SK-N-SH (cell line): Measurements from ENCODE around the gene ST6GALNAC3. TPM values are rescaled to one million over a fixed set of nuclear protein-coding genes. Genes with fewer than 3 reads are reported as not detected.

ENCODE experiments used
- CTCF ChIA-PET: fragments of 300-600, 350-600 bp; formaldehyde crosslinking; extraction: SDS; loops from one replicate; lab custom pipeline; 2021; lab: Yijun Ruan, JAX
- POLR2A ChIA-PET: fragments of 350-600 bp; sonication (Branson Sonifier 250); formaldehyde crosslinking; extraction: SDS; loops from one replicate; lab custom pipeline; 2020; ENCODE audit warnings: antibody characterized with exemption, inconsistent platforms; lab: Yijun Ruan, JAX
- DNase-seq: peaks from one replicate; pipeline ENCODE4 v3.0.0; 2012
- H2AFZ ChIP-seq: fragments of 200-600 bp; sonication (generic); 2 replicates; pipeline ENCODE4 v1.8.1; 2016; ENCODE audit warnings: antibody characterized with exemption, mild to moderate bottlenecking, low read depth
- H3F3A ChIP-seq: fragments of 200-600 bp; sonication (generic); replicated peaks from 2 replicates; pipeline ENCODE3; 2016; ENCODE audit warnings: antibody characterized with exemption, mild to moderate bottlenecking; ENCODE audit not compliant: insufficient read depth
- H3K27ac ChIP-seq, 2 experiments: fragments of 200-500 bp in 1 of 2; fragments of 200-600 bp in 1 of 2; sonication (Bioruptor generic) in 1 of 2; sonication (generic), shearing (Covaris generic) in 1 of 2; 2 replicates each; pipeline versions ENCODE4 v1.5.1 to v1.6.1; 2014 to 2016; ENCODE audit warnings: low read depth in 2 of 2, inconsistent platforms in 1 of 2, low read length in 1 of 2, mild to moderate bottlenecking in 1 of 2, mixed read lengths in 1 of 2
- H3K27me3 ChIP-seq: fragments of 200-600 bp; sonication (generic), shearing (Covaris generic); 2 replicates; pipeline ENCODE4 v1.6.1; 2016; ENCODE audit warnings: mixed run types; ENCODE audit not compliant: insufficient read depth
- H3K36me3 ChIP-seq, 2 experiments: fragments of 200-500 bp in 1 of 2; fragments of 200-600 bp in 1 of 2; sonication (Bioruptor generic) in 1 of 2; sonication (generic) in 1 of 2; replicated peaks in 1 of 2; 2 replicates each; pipeline versions ENCODE3 to v1.5.1; 2014 to 2016; ENCODE audit warnings: low read length in 1 of 2, mild to moderate bottlenecking in 1 of 2; ENCODE audit not compliant: insufficient read depth in 2 of 2, control insufficient read depth in 1 of 2
- H3K4me1 ChIP-seq, 2 experiments: fragments of 200-500 bp in 1 of 2; fragments of 200-600 bp in 1 of 2; sonication (Bioruptor generic) in 1 of 2; sonication (generic), shearing (Covaris generic) in 1 of 2; 2 replicates each; pipeline versions ENCODE4 v1.5.1 to v1.6.1; 2014 to 2016; ENCODE audit warnings: low read depth in 1 of 2, low read length in 1 of 2, mixed run types in 1 of 2; ENCODE audit not compliant: insufficient read depth in 2 of 2, control insufficient read depth in 1 of 2
- H3K4me2 ChIP-seq: fragments of 200-600 bp; sonication (generic), shearing (Covaris generic); 2 replicates; pipeline ENCODE4 v1.6.1; 2017; ENCODE audit warnings: mixed run types
- H3K4me3 ChIP-seq, 2 experiments: fragments of 200-500 bp in 1 of 2; fragments of 200-600 bp in 1 of 2; sonication (Bioruptor generic) in 1 of 2; sonication (generic), shearing (Covaris generic) in 1 of 2; 2 replicates each; pipeline versions ENCODE4 v1.5.1 to v1.8.1; 2014 to 2016; ENCODE audit warnings: low read depth in 2 of 2, inconsistent platforms in 1 of 2, low read length in 1 of 2, mild to moderate bottlenecking in 1 of 2, mixed read lengths in 1 of 2, moderate library complexity in 1 of 2
- H3K79me2 ChIP-seq: fragments of 200-600 bp; sonication (generic); 2 replicates; pipeline ENCODE4 v1.8.1; 2017; ENCODE audit warnings: mild to moderate bottlenecking; ENCODE audit not compliant: insufficient read depth
- H3K9ac ChIP-seq: fragments of 200-600 bp; sonication (generic); 2 replicates; pipeline ENCODE4 v1.6.1; 2017; ENCODE audit warnings: mixed run types
- H3K9me2 ChIP-seq: fragments of 200-600 bp; sonication (generic); 2 replicates; pipeline ENCODE4 v1.6.1; 2017; ENCODE audit warnings: mixed run types
- H3K9me3 ChIP-seq: fragments of 200-600 bp; sonication (generic); 2 replicates; pipeline ENCODE4 v1.6.1; 2017; ENCODE audit warnings: mixed run types, mild to moderate bottlenecking, moderate library complexity
- H4K20me1 ChIP-seq: fragments of 200-600 bp; sonication (generic); 2 replicates; pipeline ENCODE4 v1.6.1; 2017; ENCODE audit warnings: mild to moderate bottlenecking, mixed run types; ENCODE audit not compliant: insufficient read depth
- FOXM1 ChIP-seq: IDR thresholded peaks from 2 replicates; pipeline ENCODE4 v1.4.0; 2012; ENCODE audit warnings: low read depth, mild to moderate bottlenecking
- GABPA ChIP-seq: IDR thresholded peaks from 2 replicates; pipeline ENCODE4 v1.4.0; 2012; ENCODE audit warnings: low read depth, mild to moderate bottlenecking
- MAX ChIP-seq: IDR thresholded peaks from 2 replicates; pipeline ENCODE4 v1.4.0; 2012; ENCODE audit warnings: low read depth
- MXI1 ChIP-seq: IDR thresholded peaks from 2 replicates; pipeline ENCODE4 v1.6.1; 2012; ENCODE audit warnings: mild to moderate bottlenecking, low read depth, low read length, improper control_type of control experiment
- NRF1 ChIP-seq: IDR thresholded peaks from 2 replicates; pipeline ENCODE4 v1.6.1; 2012; ENCODE audit warnings: low read depth, mild to moderate bottlenecking, low read length
- RAD21 ChIP-seq: IDR thresholded peaks from 2 replicates; pipeline ENCODE4 v1.6.1; 2012; ENCODE audit warnings: mild to moderate bottlenecking, low read length
- RXRA ChIP-seq: IDR thresholded peaks from 2 replicates; pipeline ENCODE4 v1.4.0; 2012; ENCODE audit warnings: low read depth, mild to moderate bottlenecking, borderline replicate concordance
- SMC3 ChIP-seq: IDR thresholded peaks from 2 replicates; pipeline ENCODE4 v1.6.1; 2012; ENCODE audit warnings: low read depth, low read length, improper control_type of control experiment
- TAF1 ChIP-seq: IDR thresholded peaks from 2 replicates; pipeline ENCODE4 v1.6.1; 2012; ENCODE audit warnings: low read depth, mild to moderate bottlenecking, low read length, moderate library complexity, borderline replicate concordance
- YY1 ChIP-seq: IDR thresholded peaks from 2 replicates; pipeline ENCODE4 v1.4.0; 2012; ENCODE audit warnings: low read depth, mild to moderate bottlenecking
- WGBS: methylation state at CpG from one replicate; pipeline ENCODE4 v1.1.6; 2017; ENCODE audit warnings: low lambda C conversion rate; 5-methylcytosine and 5-hydroxymethylcytosine counted together
- polyA plus RNA-seq, 3 experiments: library from polyadenylated mRNA; depleted of rRNA; stranded (reverse); fragments of >200 nt; gene quantifications; 2 replicates each; pipeline ENCODE4 v1.2.3, GENCODE V29; 2012
- TF ChIP-seq, protein P1 (sequence below): IDR thresholded peaks from 2 replicates; pipeline ENCODE4 v1.4.0; 2012; ENCODE audit warnings: low read depth, borderline replicate concordance
- TF ChIP-seq, protein P2 (sequence below): IDR thresholded peaks from 2 replicates; pipeline ENCODE4; 2012
- TF ChIP-seq, protein P3 (sequence below): IDR thresholded peaks from 2 replicates; pipeline ENCODE4 v1.6.1; 2012; ENCODE audit warnings: mild to moderate bottlenecking, low read depth, low read length, moderate library complexity

The ST6GALNAC3 gene
- polyA plus RNA-seq, 1 of the 3 experiments (the other 2 are of a cell fraction): 8.1 TPM

GRCh38 chr1:76239470-76239918 lies 164.9 kb downstream of the ST6GALNAC3 start:
- H3K4me1 ChIP-seq: peaks cover 15 to 24% of the 10 kb centered on the region in 2 experiments; a peak in 3 of 4 replicates
- H2AFZ ChIP-seq: no peak overlapping the region
- H3K36me3 ChIP-seq: peaks cover 0 to 7% of the 10 kb centered on the region in 2 experiments
- no peaks in the 10 kb centered on the region for H3K9me2 ChIP-seq
- DNase-seq: no peak
- TF ChIP-seq MXI1: no peak
- TF ChIP-seq GABPA: no peak
- no peak for TF ChIP-seq MAX
- TF ChIP-seq NRF1: no peak
- TF ChIP-seq SMC3: no peak
- TF ChIP-seq, protein P1, sequence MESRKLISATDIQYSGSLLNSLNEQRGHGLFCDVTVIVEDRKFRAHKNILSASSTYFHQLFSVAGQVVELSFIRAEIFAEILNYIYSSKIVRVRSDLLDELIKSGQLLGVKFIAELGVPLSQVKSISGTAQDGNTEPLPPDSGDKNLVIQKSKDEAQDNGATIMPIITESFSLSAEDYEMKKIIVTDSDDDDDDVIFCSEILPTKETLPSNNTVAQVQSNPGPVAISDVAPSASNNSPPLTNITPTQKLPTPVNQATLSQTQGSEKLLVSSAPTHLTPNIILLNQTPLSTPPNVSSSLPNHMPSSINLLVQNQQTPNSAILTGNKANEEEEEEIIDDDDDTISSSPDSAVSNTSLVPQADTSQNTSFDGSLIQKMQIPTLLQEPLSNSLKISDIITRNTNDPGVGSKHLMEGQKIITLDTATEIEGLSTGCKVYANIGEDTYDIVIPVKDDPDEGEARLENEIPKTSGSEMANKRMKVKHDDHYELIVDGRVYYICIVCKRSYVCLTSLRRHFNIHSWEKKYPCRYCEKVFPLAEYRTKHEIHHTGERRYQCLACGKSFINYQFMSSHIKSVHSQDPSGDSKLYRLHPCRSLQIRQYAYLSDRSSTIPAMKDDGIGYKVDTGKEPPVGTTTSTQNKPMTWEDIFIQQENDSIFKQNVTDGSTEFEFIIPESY: no peak
- TF ChIP-seq YY1: no peak
- TF ChIP-seq RAD21: no peak
- no peak for TF ChIP-seq RXRA
- TF ChIP-seq, protein P2, sequence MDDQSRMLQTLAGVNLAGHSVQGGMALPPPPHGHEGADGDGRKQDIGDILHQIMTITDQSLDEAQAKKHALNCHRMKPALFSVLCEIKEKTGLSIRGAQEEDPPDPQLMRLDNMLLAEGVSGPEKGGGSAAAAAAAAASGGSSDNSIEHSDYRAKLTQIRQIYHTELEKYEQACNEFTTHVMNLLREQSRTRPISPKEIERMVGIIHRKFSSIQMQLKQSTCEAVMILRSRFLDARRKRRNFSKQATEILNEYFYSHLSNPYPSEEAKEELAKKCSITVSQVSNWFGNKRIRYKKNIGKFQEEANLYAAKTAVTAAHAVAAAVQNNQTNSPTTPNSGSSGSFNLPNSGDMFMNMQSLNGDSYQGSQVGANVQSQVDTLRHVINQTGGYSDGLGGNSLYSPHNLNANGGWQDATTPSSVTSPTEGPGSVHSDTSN: no peak
- no peak for TF ChIP-seq TAF1
- TF ChIP-seq, protein P3, sequence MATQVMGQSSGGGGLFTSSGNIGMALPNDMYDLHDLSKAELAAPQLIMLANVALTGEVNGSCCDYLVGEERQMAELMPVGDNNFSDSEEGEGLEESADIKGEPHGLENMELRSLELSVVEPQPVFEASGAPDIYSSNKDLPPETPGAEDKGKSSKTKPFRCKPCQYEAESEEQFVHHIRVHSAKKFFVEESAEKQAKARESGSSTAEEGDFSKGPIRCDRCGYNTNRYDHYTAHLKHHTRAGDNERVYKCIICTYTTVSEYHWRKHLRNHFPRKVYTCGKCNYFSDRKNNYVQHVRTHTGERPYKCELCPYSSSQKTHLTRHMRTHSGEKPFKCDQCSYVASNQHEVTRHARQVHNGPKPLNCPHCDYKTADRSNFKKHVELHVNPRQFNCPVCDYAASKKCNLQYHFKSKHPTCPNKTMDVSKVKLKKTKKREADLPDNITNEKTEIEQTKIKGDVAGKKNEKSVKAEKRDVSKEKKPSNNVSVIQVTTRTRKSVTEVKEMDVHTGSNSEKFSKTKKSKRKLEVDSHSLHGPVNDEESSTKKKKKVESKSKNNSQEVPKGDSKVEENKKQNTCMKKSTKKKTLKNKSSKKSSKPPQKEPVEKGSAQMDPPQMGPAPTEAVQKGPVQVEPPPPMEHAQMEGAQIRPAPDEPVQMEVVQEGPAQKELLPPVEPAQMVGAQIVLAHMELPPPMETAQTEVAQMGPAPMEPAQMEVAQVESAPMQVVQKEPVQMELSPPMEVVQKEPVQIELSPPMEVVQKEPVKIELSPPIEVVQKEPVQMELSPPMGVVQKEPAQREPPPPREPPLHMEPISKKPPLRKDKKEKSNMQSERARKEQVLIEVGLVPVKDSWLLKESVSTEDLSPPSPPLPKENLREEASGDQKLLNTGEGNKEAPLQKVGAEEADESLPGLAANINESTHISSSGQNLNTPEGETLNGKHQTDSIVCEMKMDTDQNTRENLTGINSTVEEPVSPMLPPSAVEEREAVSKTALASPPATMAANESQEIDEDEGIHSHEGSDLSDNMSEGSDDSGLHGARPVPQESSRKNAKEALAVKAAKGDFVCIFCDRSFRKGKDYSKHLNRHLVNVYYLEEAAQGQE: no peak
- TF ChIP-seq FOXM1: no peak
- CTCF ChIA-PET: no interaction called here
- 89% methylated on average over 3 of the region's 3 CpGs for WGBS
- no peak overlapping the region for H3K4me3 ChIP-seq
- no peak overlapping the region for H3K4me2 ChIP-seq
- H3K79me2 ChIP-seq: no peaks in the 10 kb centered on the region
- H3K9ac ChIP-seq: no peak overlapping the region
- H4K20me1 ChIP-seq: no peaks in the 10 kb centered on the region
- POLR2A ChIA-PET: no interaction called here
- peaks cover 2% of the 10 kb centered on the region; the same call in 1 of the 2 replicates for H3K9me3 ChIP-seq
- H3K27ac ChIP-seq: peak overlapping the region in 1 of 2 experiments; percentile 39; a peak in 2 of 4 replicates
- no peaks in the 10 kb centered on the region for H3K27me3 ChIP-seq
- peaks cover 24% of the 10 kb centered on the region for H3F3A ChIP-seq
